Measurements from ENCODE around the gene ARHGAP4. TPM values are rescaled to one million over a fixed set of nuclear protein-coding genes. Genes with fewer than 3 reads are reported as not detected.

ARHGAP4 gene
- total RNA-seq, 1 experiment from 2014 or later: 67.4 TPM

DNA sequence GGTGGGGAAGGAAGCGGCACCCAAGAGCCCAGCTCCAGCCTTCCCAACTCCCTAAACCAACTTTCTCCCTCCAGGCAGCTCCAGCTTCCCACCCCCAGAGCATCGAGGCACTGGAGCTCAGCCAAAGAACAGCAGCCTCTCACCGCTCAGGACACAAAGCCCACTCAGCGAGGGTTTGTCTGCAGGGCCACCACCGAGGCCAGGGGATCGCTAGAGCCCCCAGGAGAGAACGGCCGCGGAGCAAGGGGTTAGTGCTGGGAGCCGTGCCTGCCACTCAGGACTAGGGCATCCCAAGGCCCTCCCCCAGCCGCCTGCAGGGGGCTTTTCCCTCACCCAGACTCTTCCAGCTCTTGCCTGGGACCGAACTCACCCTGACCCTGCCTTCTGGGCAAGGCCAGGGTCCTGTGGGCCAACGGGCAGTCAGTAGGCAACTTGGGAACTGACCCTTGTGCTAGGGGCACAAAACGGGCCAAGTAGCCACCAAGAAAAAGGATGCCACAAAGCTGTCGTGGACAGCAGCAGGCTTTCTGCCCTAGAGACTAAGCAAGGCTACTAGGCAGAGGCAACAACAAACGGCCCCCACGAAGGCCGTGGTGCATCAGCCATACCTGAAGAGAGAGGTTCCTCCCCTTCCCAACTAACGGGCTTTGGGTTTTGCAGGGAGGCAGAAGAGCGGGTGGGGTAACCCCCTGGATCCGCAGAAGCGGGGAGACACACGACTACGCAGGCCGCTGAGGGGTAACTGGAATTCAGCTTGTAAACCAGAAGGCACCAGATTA lies 43.2 kb upstream of the ARHGAP4 start (continued):
- TF ChIP-seq, protein P1, sequence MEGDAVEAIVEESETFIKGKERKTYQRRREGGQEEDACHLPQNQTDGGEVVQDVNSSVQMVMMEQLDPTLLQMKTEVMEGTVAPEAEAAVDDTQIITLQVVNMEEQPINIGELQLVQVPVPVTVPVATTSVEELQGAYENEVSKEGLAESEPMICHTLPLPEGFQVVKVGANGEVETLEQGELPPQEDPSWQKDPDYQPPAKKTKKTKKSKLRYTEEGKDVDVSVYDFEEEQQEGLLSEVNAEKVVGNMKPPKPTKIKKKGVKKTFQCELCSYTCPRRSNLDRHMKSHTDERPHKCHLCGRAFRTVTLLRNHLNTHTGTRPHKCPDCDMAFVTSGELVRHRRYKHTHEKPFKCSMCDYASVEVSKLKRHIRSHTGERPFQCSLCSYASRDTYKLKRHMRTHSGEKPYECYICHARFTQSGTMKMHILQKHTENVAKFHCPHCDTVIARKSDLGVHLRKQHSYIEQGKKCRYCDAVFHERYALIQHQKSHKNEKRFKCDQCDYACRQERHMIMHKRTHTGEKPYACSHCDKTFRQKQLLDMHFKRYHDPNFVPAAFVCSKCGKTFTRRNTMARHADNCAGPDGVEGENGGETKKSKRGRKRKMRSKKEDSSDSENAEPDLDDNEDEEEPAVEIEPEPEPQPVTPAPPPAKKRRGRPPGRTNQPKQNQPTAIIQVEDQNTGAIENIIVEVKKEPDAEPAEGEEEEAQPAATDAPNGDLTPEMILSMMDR (IDR thresholded peaks at IDR 0.05 in 2 of 3, conservative IDR thresholded peaks at IDR 0.05 in 1 of 3; ENCODE audit: borderline replicate concordance in 1 of 3, insufficient read depth in 1 of 3, low read depth in 2 of 3, low read length in 2 of 3): no peak
- TF ChIP-seq EGR1 (IDR thresholded peaks at IDR 0.05; ENCODE audit: low read depth) (no peak), POLR2A (IDR thresholded peaks at IDR 0.05; ENCODE audit: borderline replicate concordance, extremely low read depth, insufficient read depth, insufficient read length) (no peak), SP1 (IDR thresholded peaks at IDR 0.05; ENCODE audit: low read depth) (no peak)

DNA sequence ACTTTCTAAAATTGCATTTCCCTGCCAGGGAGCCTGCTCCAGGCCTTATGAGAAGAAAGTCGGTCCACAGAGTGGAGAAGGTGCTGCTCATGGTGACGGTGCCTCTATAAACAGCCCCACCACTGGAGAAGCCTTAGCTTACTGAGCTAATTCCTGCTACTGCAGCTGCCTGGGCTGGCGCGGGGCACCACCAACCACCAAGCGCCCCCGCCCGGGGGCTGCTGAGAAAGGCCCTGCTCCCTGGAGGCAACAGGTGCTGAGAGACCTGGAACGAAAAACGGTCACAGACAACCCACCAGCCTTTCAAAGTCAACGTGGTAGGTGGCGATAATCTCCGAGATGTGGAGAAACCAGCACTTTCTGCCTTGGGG lies 42.7 kb upstream of the ARHGAP4 start:
- CTCF ChIA-PET: no interaction called here
- H3K4me3 ChIP-seq (replicated peaks in 1 of 2; ENCODE audit: low read depth in 1 of 2, low read length in 2 of 2): no peak overlapping the region
- no peaks in the 10 kb centered on the region for H4K20me1 ChIP-seq (ENCODE audit: insufficient read depth)

More for the DNA sequence above, 42.7 kb upstream of the ARHGAP4 start:
- ChIA-PET POLR2A (no interaction called here), RAD21 (ENCODE audit: low non-redundant PET in 1 of 2, low total read pairs in 2 of 2, uncharacterized antibody in 2 of 2, unreplicated experiment in 2 of 2) (interaction anchor here in 1 of 2 experiments (0.6 kb wide), 1 partner anchor 132 kb away, joined by 5 read pairs; no protein-coding TSS in a partner anchor)
- H3K4me2 ChIP-seq (ENCODE audit: low read length): no peak overlapping the region
- H3K36me3 ChIP-seq (ENCODE audit: control insufficient read depth in 1 of 2, insufficient read depth in 2 of 2, low read length in 2 of 2): peaks cover 0 to 11% of the 10 kb centered on the region in 2 experiments; a peak in 1 of 4 replicates
- H3K9me2 ChIP-seq (ENCODE audit: insufficient read depth): no peaks in the 10 kb centered on the region
- H3K27me3 ChIP-seq (ENCODE audit: insufficient read depth, low read length): no peaks in the 10 kb centered on the region
- H3K9me3 ChIP-seq (ENCODE audit: control insufficient read depth in 1 of 2, insufficient read depth in 1 of 2, low read depth in 1 of 2, low read length in 2 of 2): no peaks in the 10 kb centered on the region
- BruUV-seq (replicated peaks): no TSS peak
- H3K9ac ChIP-seq (ENCODE audit: low read length): no peak overlapping the region
- no peak for ATAC-seq
- intact Hi-C loops (cut with micrococcal nuclease): no loop called here
- H3K27ac ChIP-seq (ENCODE audit: low read depth, low read length): peak overlapping the region; percentile 33; the same call in 1 of the 2 replicates
- H2AFZ ChIP-seq (ENCODE audit: low read depth, low read length, poor library complexity, severe bottlenecking): no peak overlapping the region
- peaks cover 9 to 18% of the 10 kb centered on the region in 2 experiments for H3K4me1 ChIP-seq (ENCODE audit: control insufficient read depth in 1 of 2, insufficient read depth in 2 of 2, low read length in 2 of 2)
- TF ChIP-seq SP1 (IDR thresholded peaks at IDR 0.05; ENCODE audit: low read depth) (no peak), CEBPB (IDR thresholded peaks at IDR 0.05; ENCODE audit: low read depth) (no peak), YY1 (IDR thresholded peaks at IDR 0.05; ENCODE audit: extremely low read depth, insufficient replicate concordance, low read depth, low read length) (no peak), JUND (IDR thresholded peaks at IDR 0.05) (no peak), RAD21 (IDR thresholded peaks at IDR 0.05; ENCODE audit: low read depth) (no peak), FOSL1 (IDR thresholded peaks at IDR 0.05; ENCODE audit: low read depth) (no peak), EGR1 (IDR thresholded peaks at IDR 0.05; ENCODE audit: low read depth) (no peak), TCF7L2 (IDR thresholded peaks at IDR 0.05; ENCODE audit: borderline replicate concordance, extremely low read depth, insufficient read depth, insufficient read length) (no peak), EZH2phosphoT487 (IDR thresholded peaks at IDR 0.05; ENCODE audit: borderline replicate concordance) (no peak)
- TF ChIP-seq, protein P2, sequence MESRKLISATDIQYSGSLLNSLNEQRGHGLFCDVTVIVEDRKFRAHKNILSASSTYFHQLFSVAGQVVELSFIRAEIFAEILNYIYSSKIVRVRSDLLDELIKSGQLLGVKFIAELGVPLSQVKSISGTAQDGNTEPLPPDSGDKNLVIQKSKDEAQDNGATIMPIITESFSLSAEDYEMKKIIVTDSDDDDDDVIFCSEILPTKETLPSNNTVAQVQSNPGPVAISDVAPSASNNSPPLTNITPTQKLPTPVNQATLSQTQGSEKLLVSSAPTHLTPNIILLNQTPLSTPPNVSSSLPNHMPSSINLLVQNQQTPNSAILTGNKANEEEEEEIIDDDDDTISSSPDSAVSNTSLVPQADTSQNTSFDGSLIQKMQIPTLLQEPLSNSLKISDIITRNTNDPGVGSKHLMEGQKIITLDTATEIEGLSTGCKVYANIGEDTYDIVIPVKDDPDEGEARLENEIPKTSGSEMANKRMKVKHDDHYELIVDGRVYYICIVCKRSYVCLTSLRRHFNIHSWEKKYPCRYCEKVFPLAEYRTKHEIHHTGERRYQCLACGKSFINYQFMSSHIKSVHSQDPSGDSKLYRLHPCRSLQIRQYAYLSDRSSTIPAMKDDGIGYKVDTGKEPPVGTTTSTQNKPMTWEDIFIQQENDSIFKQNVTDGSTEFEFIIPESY (IDR thresholded peaks at IDR 0.05; ENCODE audit: extremely low read depth, insufficient replicate concordance, low read length): no peak
- H3K79me2 ChIP-seq (ENCODE audit: insufficient read depth, low read length): peaks cover 80% of the 10 kb centered on the region
- DNase-seq (ENCODE audit: low read depth, low spot score): no peak
